Measurements from ENCODE around the gene PIMREG. TPM values are rescaled to one million over a fixed set of nuclear protein-coding genes. Genes with fewer than 3 reads are reported as not detected.

The PIMREG gene
- total RNA-seq, 1 donor from 2014 or later, result 0.27 TPM

DNA sequence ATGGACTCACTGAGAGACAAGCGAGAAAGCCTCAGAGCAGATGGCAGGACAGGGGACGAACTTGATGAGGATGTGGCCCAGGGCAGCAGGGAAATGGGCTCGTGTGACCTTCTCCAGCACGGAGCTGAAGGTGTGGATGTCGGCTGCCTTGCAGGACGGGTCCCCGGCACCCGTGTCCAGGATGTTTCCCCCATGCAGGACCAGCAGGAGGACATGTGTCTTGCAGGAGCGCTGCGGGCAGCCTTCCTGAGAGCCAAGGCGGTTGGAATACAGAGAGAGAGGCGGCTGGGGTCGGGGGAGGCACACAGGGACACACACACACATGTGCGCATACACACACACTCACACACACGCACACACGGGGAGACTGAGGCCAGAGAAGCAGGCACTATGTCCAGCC is 39.3 kb downstream of the PIMREG start:
- CTCF ChIA-PET, result no interaction called here
- Mint-ChIP-seq H3K9me3 (no peaks in the 10 kb centered on the region), H3K36me3 (ENCODE audit: low read depth) (no peaks in the 10 kb centered on the region), H3K4me1 (no peaks in the 10 kb centered on the region), H3K27ac (no peak overlapping the region), H3K4me3 (no peak overlapping the region), H3K27me3 (peaks cover 9% of the 10 kb centered on the region)
- ATAC-seq (ENCODE audit: low read depth) (no peak), DNase-seq (no peak)
- POLR2A ChIA-PET, result no interaction called here
- TF ChIP-seq, protein P1, sequence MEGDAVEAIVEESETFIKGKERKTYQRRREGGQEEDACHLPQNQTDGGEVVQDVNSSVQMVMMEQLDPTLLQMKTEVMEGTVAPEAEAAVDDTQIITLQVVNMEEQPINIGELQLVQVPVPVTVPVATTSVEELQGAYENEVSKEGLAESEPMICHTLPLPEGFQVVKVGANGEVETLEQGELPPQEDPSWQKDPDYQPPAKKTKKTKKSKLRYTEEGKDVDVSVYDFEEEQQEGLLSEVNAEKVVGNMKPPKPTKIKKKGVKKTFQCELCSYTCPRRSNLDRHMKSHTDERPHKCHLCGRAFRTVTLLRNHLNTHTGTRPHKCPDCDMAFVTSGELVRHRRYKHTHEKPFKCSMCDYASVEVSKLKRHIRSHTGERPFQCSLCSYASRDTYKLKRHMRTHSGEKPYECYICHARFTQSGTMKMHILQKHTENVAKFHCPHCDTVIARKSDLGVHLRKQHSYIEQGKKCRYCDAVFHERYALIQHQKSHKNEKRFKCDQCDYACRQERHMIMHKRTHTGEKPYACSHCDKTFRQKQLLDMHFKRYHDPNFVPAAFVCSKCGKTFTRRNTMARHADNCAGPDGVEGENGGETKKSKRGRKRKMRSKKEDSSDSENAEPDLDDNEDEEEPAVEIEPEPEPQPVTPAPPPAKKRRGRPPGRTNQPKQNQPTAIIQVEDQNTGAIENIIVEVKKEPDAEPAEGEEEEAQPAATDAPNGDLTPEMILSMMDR (IDR thresholded peaks at IDR 0.05), result no peak
- intact Hi-C loops (cut with micrococcal nuclease), result no loop called here

DNA sequence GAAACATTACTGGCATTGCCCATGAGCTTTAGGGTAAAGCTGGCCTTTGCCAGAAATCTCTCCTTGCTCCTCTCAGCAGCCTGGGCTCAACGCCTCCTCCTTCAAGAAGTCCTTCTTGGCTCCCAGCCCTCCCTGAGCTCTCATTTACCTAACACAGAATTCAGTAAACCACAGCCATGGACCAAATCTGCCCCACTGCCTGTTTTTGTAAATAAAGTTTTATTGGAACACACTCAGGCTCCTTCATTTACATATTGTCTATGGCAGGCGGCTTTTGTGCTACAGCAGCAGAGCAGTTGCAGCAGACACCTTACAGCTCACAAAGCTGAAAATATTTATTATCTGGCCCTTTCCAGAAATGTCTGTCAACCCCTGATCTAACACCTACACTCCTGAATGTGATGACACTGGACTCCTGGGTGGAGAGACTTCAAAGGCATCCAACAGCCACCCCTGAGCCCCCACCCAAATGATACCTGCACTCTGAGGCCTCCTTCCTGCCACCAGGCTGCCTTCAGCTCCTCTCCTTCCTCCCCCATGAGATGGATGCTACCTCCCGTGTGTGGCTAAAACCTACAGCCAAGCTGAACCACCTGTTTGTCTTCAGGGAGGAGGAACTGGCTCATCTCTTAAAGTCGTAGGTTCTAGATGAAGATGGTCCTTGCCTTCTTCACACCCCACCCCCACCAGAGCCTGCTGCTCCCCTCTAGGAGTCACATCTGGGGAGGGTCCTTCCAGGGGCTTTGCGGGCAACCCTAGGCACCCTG is 41.6 kb downstream of the PIMREG start:
- ChIA-PET CTCF (interaction anchor here (1.3 kb wide), 1 partner anchor 13 kb away, joined by 4 read pairs; no protein-coding TSS in a partner anchor), POLR2A (no interaction called here)
- no peak for ATAC-seq (ENCODE audit: low read depth)
- TF ChIP-seq, protein P1 (IDR thresholded peaks at IDR 0.05), result no peak
- H3K9me3 Mint-ChIP-seq, result no peaks in the 10 kb centered on the region
- H3K27ac Mint-ChIP-seq, result no peak overlapping the region
- no peak for DNase-seq
- no peak overlapping the region for H3K4me3 Mint-ChIP-seq
- H3K27me3 Mint-ChIP-seq, result peaks cover 13% of the 10 kb centered on the region
- intact Hi-C loops (cut with micrococcal nuclease), result no loop called here
- H3K36me3 Mint-ChIP-seq (ENCODE audit: low read depth), result no peaks in the 10 kb centered on the region
- no peaks in the 10 kb centered on the region for H3K4me1 Mint-ChIP-seq

DNA sequence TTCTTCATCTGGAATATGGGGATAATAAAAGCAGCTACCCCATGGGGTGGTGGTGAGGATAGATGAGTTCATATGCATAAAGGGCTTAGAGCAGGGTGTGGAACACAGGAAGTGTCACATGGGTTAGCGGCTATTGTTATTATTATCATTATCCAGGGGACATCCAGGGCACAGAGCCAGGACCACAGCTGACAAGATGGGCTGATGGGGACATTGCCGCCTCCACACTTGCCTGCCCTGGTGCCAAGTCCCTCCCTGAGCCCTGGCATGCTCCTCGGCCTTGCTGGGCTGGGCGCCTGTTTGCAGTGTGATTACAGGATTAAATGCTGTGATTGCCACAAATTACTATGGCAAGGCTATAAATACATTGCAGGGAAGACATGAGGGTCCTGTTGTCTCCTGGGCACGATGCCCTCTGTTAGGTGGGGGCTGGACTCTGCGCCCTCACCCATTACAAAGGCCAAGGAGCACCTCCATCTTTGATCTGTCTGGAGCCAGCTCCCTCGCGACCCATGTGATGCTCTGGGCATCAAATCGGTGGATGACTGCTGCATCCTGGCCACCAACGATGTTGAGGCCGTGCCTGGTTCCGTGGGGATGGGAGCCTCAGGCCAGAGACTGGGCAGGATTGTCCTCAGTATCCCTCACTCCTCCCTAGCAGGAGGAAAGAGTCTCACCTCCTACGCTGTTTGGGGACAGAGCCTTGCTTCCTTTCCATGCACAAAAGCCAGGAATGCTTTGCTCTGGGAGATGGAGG is 43.2 kb downstream of the PIMREG start:
- H3K9me3 Mint-ChIP-seq, result no peaks in the 10 kb centered on the region
- no peak for ATAC-seq (ENCODE audit: low read depth)
- no peaks in the 10 kb centered on the region for H3K4me1 Mint-ChIP-seq
- H3K27ac Mint-ChIP-seq, result no peak overlapping the region
- intact Hi-C loops (cut with micrococcal nuclease), result no loop called here
- H3K36me3 Mint-ChIP-seq (ENCODE audit: low read depth), result no peaks in the 10 kb centered on the region
- TF ChIP-seq, protein P1 (IDR thresholded peaks at IDR 0.05), result no peak
- POLR2A ChIA-PET, result no interaction called here
- DNase-seq, result no peak
- no peak overlapping the region for H3K4me3 Mint-ChIP-seq
- CTCF ChIA-PET, result no interaction called here
- H3K27me3 Mint-ChIP-seq, result peaks cover 13% of the 10 kb centered on the region

DNA sequence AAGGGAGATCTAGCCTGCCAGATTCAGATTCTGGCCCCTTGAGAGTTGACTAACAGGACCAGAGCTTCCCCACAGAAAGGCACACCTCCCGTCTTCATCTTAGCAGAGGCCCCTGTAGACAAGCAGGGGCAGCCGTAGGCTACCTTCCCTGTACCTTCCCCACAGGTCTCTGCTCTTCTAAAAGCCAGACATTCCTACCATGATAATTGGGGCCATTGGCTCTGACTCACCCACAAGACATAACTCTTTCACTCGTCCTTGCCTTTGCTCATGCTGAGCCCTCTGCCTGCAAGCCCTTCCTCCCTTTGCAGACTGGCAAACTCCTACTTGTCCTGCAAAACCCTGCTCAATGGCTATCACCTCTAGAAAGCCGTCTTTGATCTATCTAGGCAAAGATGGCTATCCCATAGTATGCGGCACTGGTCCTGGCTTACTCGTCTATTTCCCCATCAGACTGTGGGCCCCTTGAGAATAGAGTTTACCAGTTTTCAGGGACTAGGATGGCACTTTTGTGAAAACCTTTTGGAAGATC is 43.8 kb downstream of the PIMREG start:
- H3K4me1 Mint-ChIP-seq, result no peaks in the 10 kb centered on the region
- no peak overlapping the region for H3K27ac Mint-ChIP-seq
- POLR2A ChIA-PET, result no interaction called here
- intact Hi-C loops (cut with micrococcal nuclease), result no loop called here
- DNase-seq (no peak), ATAC-seq (ENCODE audit: low read depth) (no peak)
- TF ChIP-seq, protein P1 (IDR thresholded peaks at IDR 0.05), result no peak
- H3K9me3 Mint-ChIP-seq, result no peaks in the 10 kb centered on the region
- no peak overlapping the region for H3K4me3 Mint-ChIP-seq
- no peaks in the 10 kb centered on the region for H3K36me3 Mint-ChIP-seq (ENCODE audit: low read depth)
- peaks cover 13% of the 10 kb centered on the region for H3K27me3 Mint-ChIP-seq
- CTCF ChIA-PET, result no interaction called here

DNA sequence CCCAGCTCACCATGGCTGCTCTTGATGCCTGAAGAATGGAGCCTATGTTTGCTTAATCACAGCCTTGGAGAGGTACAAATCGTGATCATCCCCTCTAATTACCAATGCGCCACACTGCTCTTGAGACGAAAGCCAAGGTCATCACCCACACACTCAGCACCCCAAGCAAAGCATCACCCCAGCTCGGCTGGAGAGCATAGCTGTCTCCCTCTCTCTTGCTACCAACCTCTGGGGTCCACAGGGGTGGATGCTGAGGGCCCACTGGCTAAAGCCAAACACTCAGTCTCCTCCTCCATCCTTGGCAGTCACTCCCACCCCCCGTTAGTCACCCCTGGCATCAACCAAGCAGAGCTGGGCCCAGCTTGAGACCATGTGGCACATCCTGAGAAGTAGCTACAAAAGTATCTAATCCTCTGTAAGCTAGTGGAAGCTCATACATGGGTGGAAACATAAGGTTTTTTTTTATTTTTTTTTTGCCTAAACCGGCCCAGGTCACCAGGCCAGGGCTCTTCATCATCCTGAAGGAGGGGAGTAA is 44.8 kb downstream of the PIMREG start:
- Mint-ChIP-seq H3K27ac (no peak overlapping the region), H3K4me1 (no peaks in the 10 kb centered on the region), H3K27me3 (peaks cover 8% of the 10 kb centered on the region), H3K9me3 (no peaks in the 10 kb centered on the region), H3K4me3 (no peak overlapping the region), H3K36me3 (ENCODE audit: low read depth) (no peaks in the 10 kb centered on the region)
- TF ChIP-seq, protein P1 (IDR thresholded peaks at IDR 0.05), result no peak
- POLR2A ChIA-PET, result no interaction called here
- ATAC-seq (ENCODE audit: low read depth) (no peak), DNase-seq (no peak)
- intact Hi-C loops (cut with micrococcal nuclease), result no loop called here
- CTCF ChIA-PET, result no interaction called here

Measured in activated B cell treated with CpG ODN at 0.5 μM for 24 hours (primary cell).